H1 (cell line): ENCODE results near the gene TNFSF18. TPM values are rescaled to one million over a fixed set of nuclear protein-coding genes. Genes with fewer than 3 reads are reported as not detected.

Source experiments
- CTCF ChIA-PET: fragments of 300-600 bp; sonication (Branson Sonifier 250); formaldehyde crosslinking; loops from one replicate; lab custom pipeline; 2021; ENCODE audit not compliant: partially characterized antibody; lab: Charles Lee
- POLR2A ChIA-PET: fragments of 300-600 bp; sonication (Branson Sonifier 250); formaldehyde crosslinking; loops from one replicate; lab custom pipeline; 2021; ENCODE audit warnings: inconsistent platforms; ENCODE audit not compliant: partially characterized antibody; lab: Charles Lee
- DNase-seq, 2 experiments: peaks; one replicate each; pipeline versions ENCODE4 v3.0.0 to v3.0.0-alpha.2; 2010 to 2022; ENCODE audit warnings: low spot score in 2 of 2, low read depth in 1 of 2, mixed read lengths in 1 of 2
- FAIRE-seq: peaks from 2 replicates; lab custom pipeline; 2011; peaks lifted over from hg19 to GRCh38; lab: Jason Lieb, UNC
- H2AFZ ChIP-seq: 2 replicates; pipeline ENCODE4 v1.8.1; 2012; ENCODE audit warnings: low read length, inconsistent platforms
- H2AK5ac ChIP-seq: 2 replicates; pipeline ENCODE4 v1.6.1; 2013; ENCODE audit warnings: low read depth, low read length
- H2BK120ac ChIP-seq: replicated peaks from 2 replicates; pipeline ENCODE3; 2013; ENCODE audit warnings: low read depth, low read length, inconsistent platforms
- H2BK12ac ChIP-seq: 2 replicates; pipeline ENCODE4 v1.6.1; 2013; ENCODE audit warnings: low read depth, low read length
- H2BK15ac ChIP-seq: 2 replicates; pipeline ENCODE4 v1.6.1; 2013; ENCODE audit warnings: low read length
- H2BK20ac ChIP-seq: 2 replicates; pipeline ENCODE4 v1.6.1; 2013; ENCODE audit warnings: low read length
- H2BK5ac ChIP-seq: 2 replicates; pipeline ENCODE4 v1.6.1; 2013; ENCODE audit warnings: low read depth, low read length
- H3K14ac ChIP-seq: 2 replicates; pipeline ENCODE4 v1.6.1; 2013; ENCODE audit warnings: inconsistent platforms; ENCODE audit not compliant: insufficient read length
- H3K18ac ChIP-seq: 2 replicates; pipeline ENCODE4 v1.6.1; 2013; ENCODE audit warnings: low read length; ENCODE audit errors: extremely low read depth
- H3K23ac ChIP-seq: 2 replicates; pipeline ENCODE4 v1.6.1; 2013; ENCODE audit warnings: inconsistent platforms; ENCODE audit not compliant: insufficient read length
- H3K23me2 ChIP-seq: 2 replicates; pipeline ENCODE4 v1.6.1; 2013; ENCODE audit warnings: low read depth, low read length
- H3K27ac ChIP-seq: 2 replicates; pipeline ENCODE4 v1.6.1; 2011; ENCODE audit warnings: low read depth, low read length, inconsistent platforms
- H3K27me3 ChIP-seq, 4 experiments: replicated peaks in 1 of 4; 1 replicate in 1 of 4; 2 replicates in 3 of 4; pipeline versions ENCODE4 v1.6.1 to v1.8.1; 2011 to 2013; ENCODE audit warnings: low read length in 3 of 4, mild to moderate bottlenecking in 3 of 4, inconsistent platforms in 2 of 4, mixed read lengths in 2 of 4, moderate library complexity in 1 of 4; ENCODE audit not compliant: control insufficient read depth in 3 of 4, insufficient read depth in 3 of 4; ENCODE audit errors: extremely low read depth in 1 of 4
- H3K36me3 ChIP-seq, 4 experiments: 2 replicates each; pipeline versions ENCODE4 v1.6.1 to v1.8.1; 2011 to 2013; ENCODE audit warnings: mild to moderate bottlenecking in 4 of 4, low read length in 3 of 4, moderate library complexity in 2 of 4, control low read depth in 1 of 4, inconsistent platforms in 1 of 4; ENCODE audit not compliant: insufficient read depth in 4 of 4, control insufficient read depth in 2 of 4
- H3K4ac ChIP-seq: replicated peaks from 2 replicates; pipeline ENCODE3; 2013; ENCODE audit warnings: low read length, low read depth, mixed read lengths, inconsistent platforms; ENCODE audit not compliant: insufficient read length
- H3K4me1 ChIP-seq, 4 experiments: replicated peaks in 1 of 4; 1 replicate in 1 of 4; 2 replicates in 3 of 4; pipeline versions ENCODE4 v1.6.1 to v1.8.1; 2011 to 2013; ENCODE audit warnings: low read length in 3 of 4, inconsistent platforms in 2 of 4, mixed read lengths in 1 of 4; ENCODE audit not compliant: insufficient read depth in 4 of 4, control insufficient read depth in 3 of 4
- H3K4me2 ChIP-seq, 2 experiments: 2 replicates each; pipeline versions ENCODE4 v1.6.1 to v1.8.1; 2011 to 2013; ENCODE audit warnings: low read depth in 2 of 2, low read length in 2 of 2, control low read depth in 1 of 2, inconsistent platforms in 1 of 2, mild to moderate bottlenecking in 1 of 2; ENCODE audit not compliant: insufficient read depth in 1 of 2
- H3K4me3 ChIP-seq, 4 experiments: fragments of 200-600, 300-600 bp in 1 of 4; sonication (generic), shearing (Covaris generic), sonication (Bioruptor Twin) in 1 of 4; 2 replicates each; pipeline versions ENCODE4 v1.5.1 to v1.8.1; 2011 to 2016; ENCODE audit warnings: low read length in 4 of 4, low read depth in 3 of 4, control low read depth in 2 of 4, inconsistent platforms in 2 of 4, mild to moderate bottlenecking in 2 of 4, mixed read lengths in 1 of 4, moderate library complexity in 1 of 4; ENCODE audit not compliant: insufficient read depth in 2 of 4; ENCODE audit errors: extremely low read depth in 1 of 4
- H3K56ac ChIP-seq: replicated peaks from 2 replicates; pipeline ENCODE3; 2013; ENCODE audit warnings: low read depth, mild to moderate bottlenecking, mixed read lengths, low read length, inconsistent platforms; ENCODE audit not compliant: insufficient read length
- H3K79me1 ChIP-seq: 2 replicates; pipeline ENCODE4 v1.6.1; 2013; ENCODE audit warnings: low read depth, low read length, control low read depth
- H3K79me2 ChIP-seq, 2 experiments: 2 replicates each; pipeline versions ENCODE4 v1.6.1 to v1.8.1; 2012 to 2013; ENCODE audit warnings: low read length in 2 of 2, mild to moderate bottlenecking in 2 of 2, inconsistent platforms in 1 of 2; ENCODE audit not compliant: insufficient read depth in 2 of 2, control insufficient read depth in 1 of 2
- H3K9ac ChIP-seq, 4 experiments: replicated peaks in 1 of 4; 1 replicate in 1 of 4; 2 replicates in 3 of 4; pipeline versions ENCODE4 v1.6.1 to v1.8.1; 2011 to 2013; ENCODE audit warnings: low read depth in 3 of 4, low read length in 3 of 4, control low read depth in 2 of 4, mild to moderate bottlenecking in 2 of 4, moderate library complexity in 2 of 4, inconsistent platforms in 1 of 4; ENCODE audit errors: extremely low read depth in 1 of 4
- H3K9me3 ChIP-seq, 2 experiments: 2 replicates each; pipeline versions ENCODE4 v1.6.1 to v1.8.1; 2012 to 2013; ENCODE audit warnings: mild to moderate bottlenecking in 2 of 2, moderate library complexity in 2 of 2, control low read depth in 1 of 2, inconsistent platforms in 1 of 2, low read depth in 1 of 2, low read length in 1 of 2, mixed read lengths in 1 of 2; ENCODE audit not compliant: insufficient read depth in 2 of 2
- H4K20me1 ChIP-seq, 2 experiments: replicated peaks in 1 of 2; 2 replicates each; pipeline versions ENCODE3 to v1.8.1; 2011 to 2013; ENCODE audit warnings: inconsistent platforms in 2 of 2, low read length in 2 of 2, mild to moderate bottlenecking in 1 of 2; ENCODE audit not compliant: insufficient read depth in 2 of 2, control insufficient read depth in 1 of 2
- H4K5ac ChIP-seq: 2 replicates; pipeline ENCODE4 v1.6.1; 2013; ENCODE audit warnings: low read length, low read depth, mixed read lengths, inconsistent platforms; ENCODE audit not compliant: insufficient read length
- H4K8ac ChIP-seq: 2 replicates; pipeline ENCODE4 v1.8.0; 2013; ENCODE audit warnings: mild to moderate bottlenecking, moderate library complexity, low read length, inconsistent platforms; ENCODE audit not compliant: insufficient read depth; ENCODE audit errors: extremely low read depth
- H4K91ac ChIP-seq: replicated peaks from 2 replicates; pipeline ENCODE3; 2013; ENCODE audit warnings: low read length, mixed read lengths, inconsistent platforms; ENCODE audit not compliant: insufficient read length
- PHF8 ChIP-seq: fragments of 200-600 bp; sonication (generic); conservative IDR thresholded peaks from 2 replicates; pipeline ENCODE4 v1.7.1; 2012; ENCODE audit warnings: low read depth, mild to moderate bottlenecking, inconsistent platforms, low read length, moderate library complexity
- TEAD4 ChIP-seq: IDR thresholded peaks from 2 replicates; pipeline ENCODE4 v1.6.1; 2012; ENCODE audit warnings: low read depth, low read length, inconsistent platforms, mixed read lengths
- WGBS, 2 experiments: shearing (Covaris generic) in 1 of 2; methylation state at CpG; one replicate each; pipeline versions ENCODE4 v1.1.6 to v1.1.7; 2013 to 2015; ENCODE audit warnings: low lambda C conversion rate in 2 of 2, mixed read lengths in 2 of 2, inconsistent platforms in 1 of 2, low coverage in 1 of 2, missing lambda C conversion rate in 1 of 2; ENCODE audit not compliant: insufficient replicate concordance in 2 of 2, insufficient coverage in 1 of 2, insufficient read length in 1 of 2; ENCODE audit errors: extremely low coverage in 1 of 2, missing lambda C conversion rate in 1 of 2; 5-methylcytosine and 5-hydroxymethylcytosine counted together
- polyA plus RNA-seq, 7 experiments: library from polyadenylated mRNA; depleted of rRNA in 3 of 7; stranded (reverse) in 5 of 7; unstranded in 2 of 7; fragments of >200 nt in 5 of 7; fragments of 200-250 nt in 2 of 7; gene quantifications; 1 replicate in 5 of 7; 2 replicates in 1 of 7; 4 replicates in 1 of 7; pipeline versions ENCODE4 v1.2.1 to v1.2.3, GENCODE V29; 2011 to 2013; ENCODE audit warnings: missing spikeins in 2 of 7, mixed read lengths in 2 of 7
- total RNA-seq: library from RNA; stranded (reverse); fragmentation: NEBNext Ultra II Directional; extraction: Animal tissue kit (Norgen Biotek cat#: 25700); gene quantifications from 2 replicates; pipeline ENCODE4 v1.2.1, GENCODE V29; 2021

TNFSF18 gene
- total and polyA plus RNA-seq, 2 of the 8 experiments (the other 6 are each of a cell fraction or from before 2014, with no cell fraction given), result not detected

DNA sequence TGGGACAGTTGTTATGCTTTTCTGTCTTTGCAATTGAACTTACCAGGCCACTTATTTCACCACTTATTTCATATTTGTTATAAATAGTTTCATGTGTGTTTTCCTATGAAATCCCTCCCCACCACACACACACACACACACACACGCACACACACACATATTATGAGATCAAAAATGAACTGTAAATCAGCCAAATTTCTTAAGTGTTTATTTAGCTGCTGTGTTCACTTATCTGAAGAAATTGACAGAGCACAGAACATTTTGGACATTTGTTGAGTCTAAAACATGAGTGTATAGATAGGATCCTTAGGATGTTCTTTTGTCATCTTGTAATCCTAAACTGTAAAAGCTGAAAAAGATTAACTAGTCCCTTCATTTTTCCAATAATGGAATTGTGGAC, 7.8 kb upstream of the TNFSF18 start:
- DNase-seq (no peak), FAIRE-seq (no peak)
- no peak overlapping the region for H2AFZ ChIP-seq
- ChIA-PET CTCF (no interaction called here), POLR2A (no interaction called here)
- H3K79me1 ChIP-seq, result no peaks in the 10 kb centered on the region
- no peak overlapping the region for H2BK12ac ChIP-seq
- H2BK20ac ChIP-seq, result no peak overlapping the region
- H2AK5ac ChIP-seq, result no peak overlapping the region
- H3K23me2 ChIP-seq, result no peaks in the 10 kb centered on the region; the same call in 1 of the 2 replicates
- H3K9ac ChIP-seq, result no peak overlapping the region
- H3K4me1 ChIP-seq, result no peaks in the 10 kb centered on the region
- no peaks in the 10 kb centered on the region for H3K36me3 ChIP-seq
- H3K18ac ChIP-seq, result no peak overlapping the region
- no peak overlapping the region for H3K4ac ChIP-seq
- no peak overlapping the region for H3K23ac ChIP-seq
- H4K8ac ChIP-seq, result no peak overlapping the region
- H3K79me2 ChIP-seq, result no peaks in the 10 kb centered on the region
- H4K5ac ChIP-seq, result no peak overlapping the region
- H2BK120ac ChIP-seq, result no peak overlapping the region
- no peak overlapping the region for H2BK5ac ChIP-seq
- H3K56ac ChIP-seq, result no peak overlapping the region
- TF ChIP-seq PHF8 (no peak), TEAD4 (no peak)
- no peak overlapping the region for H3K14ac ChIP-seq
- 88% methylated on average over 1 of the region's 1 CpG; no CpG with 5 or more reads in 1 of the 2 experiments for WGBS, 2 experiments
- no peaks in the 10 kb centered on the region for H4K20me1 ChIP-seq
- H3K27me3 ChIP-seq, result no peaks in the 10 kb centered on the region
- no peaks in the 10 kb centered on the region for H3K9me3 ChIP-seq
- H3K4me2 ChIP-seq, result no peak overlapping the region
- H3K27ac ChIP-seq, result no peak overlapping the region
- H3K4me3 ChIP-seq, result no peak overlapping the region
- H2BK15ac ChIP-seq, result no peak overlapping the region
- no peak overlapping the region for H4K91ac ChIP-seq
